ENCODE results near the gene C5. TPM values are rescaled to one million over a fixed set of nuclear protein-coding genes. Genes with fewer than 3 reads are reported as not detected.

The C5 gene
- total RNA-seq, 2 donors from 2014 or later, result 59.5 to 96.6 TPM

GRCh38 chr9:120902569-120903535 is 147.2 kb downstream of the C5 start:
- Mint-ChIP-seq H3K27ac (no peak overlapping the region), H3K36me3 (ENCODE audit: low read depth) (no peaks in the 10 kb centered on the region), H3K9me3 (no peaks in the 10 kb centered on the region), H3K4me1 (peaks cover 8% of the 10 kb centered on the region), H3K27me3 (ENCODE audit: insufficient read depth) (peaks cover 6% of the 10 kb centered on the region), H3K4me3 (no peak overlapping the region)
- Histone ChIP-seq H3K9me3 (ENCODE audit: control insufficient read depth, low read length) (no peaks in the 10 kb centered on the region), H3K27me3 (ENCODE audit: control insufficient read depth, insufficient read depth, low read length, poor library complexity, severe bottlenecking) (no peaks in the 10 kb centered on the region), H3K27ac (ENCODE audit: low read depth, low read length) (no peak overlapping the region), H3K36me3 (ENCODE audit: control insufficient read depth, insufficient read depth, low read length) (no peaks in the 10 kb centered on the region), H3K4me1 (ENCODE audit: control insufficient read depth, insufficient read depth, low read length) (no peaks in the 10 kb centered on the region), H3K9ac (ENCODE audit: extremely low read depth, low read length, poor library complexity, severe bottlenecking) (no peak overlapping the region), H3K4me3 (ENCODE audit: low read length) (no peak overlapping the region)
- no peak for DNase-seq
- TF ChIP-seq CTCF (conservative IDR thresholded peaks at IDR 0.05), result no peak
- WGBS, 2 experiments (ENCODE audit: insufficient coverage in 1 of 2, insufficient read length in 1 of 2), result 84 to 89% methylated on average over 14 of the region's 14 CpGs

Other genes with a start within 250 kb of the C5 start
- gene PSMD5, start 207.4 kb downstream of the C5 start, total RNA-seq, result 10 to 100 TPM; 21.8 to 52.7 TPM
- 10 to 100 TPM; 17.9 to 21.9 TPM for gene PHF19, start 173.1 kb downstream of the C5 start, total RNA-seq
- gene TRAF1, start 123.5 kb downstream of the C5 start, total RNA-seq, result 1 to 10 TPM; 3.6 to 8.2 TPM
- 10 to 100 TPM; 18.0 to 21.0 TPM for gene CNTRL, start 24.7 kb upstream of the C5 start, total RNA-seq
- gene RAB14, start 151.6 kb upstream of the C5 start, total RNA-seq, result 10 to 100 TPM; 35.9 to 40.7 TPM
- gene GSN, start 217.9 kb upstream of the C5 start, total RNA-seq, result 10 to 100 TPM; 57.0 to 77.2 TPM

All from endodermal cell (in vitro differentiated cells).